ENCODE results near the gene PRR9.

DNA sequence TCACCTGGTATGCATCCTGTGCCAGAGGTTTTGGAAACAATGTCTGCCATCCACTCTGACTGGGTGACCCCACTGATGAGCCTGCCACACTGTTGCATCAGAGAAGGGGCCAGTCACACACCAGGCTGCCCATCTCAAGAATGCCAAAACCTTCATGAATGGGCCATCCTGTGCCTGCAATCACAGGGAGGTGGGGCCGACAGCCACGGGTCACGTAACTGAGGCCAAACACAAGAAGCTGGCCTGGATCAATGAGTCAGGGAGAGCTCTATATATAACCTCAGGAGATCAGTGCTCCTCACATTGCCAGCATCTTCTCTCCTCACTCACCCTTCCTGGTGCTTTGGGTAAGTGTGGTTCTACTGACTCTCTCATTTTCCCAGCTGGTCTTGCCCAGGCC is 42.0 kb downstream of the PRR9 start, which contains the start of gene LORICRIN:
- TF ChIP-seq POLR2A (IDR thresholded peaks at IDR 0.05) (no peak), CTCF (IDR thresholded peaks at IDR 0.05) (no peak), EP300 (IDR thresholded peaks at IDR 0.05) (no peak)
